ENCODE results near the gene PGAP2. TPM values are rescaled to one million over a fixed set of nuclear protein-coding genes. Genes with fewer than 3 reads are reported as not detected.

The PGAP2 gene
- total RNA-seq, 1 experiment from 2014 or later, result 37.4 TPM

DNA sequence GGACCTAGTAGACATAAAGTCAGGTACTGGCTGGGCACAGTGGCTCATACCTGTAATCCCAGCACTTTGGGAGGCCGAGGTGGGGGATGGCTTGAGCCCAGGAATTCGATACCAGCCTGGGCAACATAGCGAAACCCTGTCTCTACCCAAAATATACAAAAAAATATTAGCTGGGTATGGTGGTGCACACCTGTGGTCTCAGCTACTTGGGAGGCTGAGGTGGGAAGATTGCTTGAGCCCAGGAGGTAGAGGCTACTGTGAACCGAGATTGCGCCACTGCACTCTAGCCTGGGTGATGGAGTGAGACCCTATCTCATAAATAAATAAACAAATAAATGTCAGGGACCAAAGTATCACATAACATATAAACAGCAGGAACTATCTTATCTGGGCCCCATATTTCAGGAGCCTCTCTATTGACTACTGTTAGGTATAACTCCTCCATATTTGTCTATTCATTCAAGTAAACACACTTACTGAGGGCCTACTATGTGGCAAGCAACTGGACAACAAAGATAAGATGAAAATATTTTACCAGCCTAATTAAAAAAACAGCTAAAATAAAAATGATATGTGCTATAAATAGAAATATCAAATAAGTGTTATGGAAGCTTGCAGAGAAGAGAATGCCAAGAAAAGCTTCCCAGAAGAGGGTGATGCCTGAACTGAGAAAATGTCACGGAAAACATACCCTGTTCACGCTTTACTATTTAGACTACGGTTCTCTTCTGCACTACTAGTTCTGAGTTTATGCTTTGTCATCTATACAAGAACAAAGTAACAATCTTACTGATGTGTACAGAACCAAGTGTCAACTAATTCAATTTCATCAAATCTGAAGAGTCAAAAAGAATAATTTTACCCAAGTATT, 13.0 kb upstream of the PGAP2 start:
- no peak overlapping the region for H4K91ac ChIP-seq (ENCODE audit: insufficient read length, low read depth, low read length)
- no peak overlapping the region for H3K56ac ChIP-seq (ENCODE audit: insufficient read length, low read depth, low read length)
- peak overlapping the region; percentile 89 to 97 for H3K4me3 Mint-ChIP-seq
- no peaks in the 10 kb centered on the region for H3K27me3 ChIP-seq (ENCODE audit: insufficient read depth, low read length)
- no peak overlapping the region for H3K4ac ChIP-seq (ENCODE audit: low read depth, low read length)
- peaks cover 0 to 2% of the 10 kb centered on the region in 2 experiments; a peak in 1 of 5 replicates for H3K9me3 Mint-ChIP-seq
- H2BK12ac ChIP-seq (ENCODE audit: insufficient read length, low read depth, low read length), result no peak overlapping the region
- H4K8ac ChIP-seq (replicated peaks; ENCODE audit: insufficient read length, low read depth, low read length), result no peak overlapping the region
- H3K14ac ChIP-seq (ENCODE audit: insufficient read depth, low read length), result no peak overlapping the region
- no peaks in the 10 kb centered on the region for H3K4me1 ChIP-seq (ENCODE audit: insufficient read depth, low read length)
- no peak overlapping the region for H2BK120ac ChIP-seq (ENCODE audit: low read depth, low read length, poor library complexity, severe bottlenecking)
- peak overlapping the region; percentile 92 for H3K4me2 ChIP-seq (ENCODE audit: insufficient read depth, insufficient read length, low read length)
- H3K4me1 Mint-ChIP-seq, result peaks cover 14 to 21% of the 10 kb centered on the region in 2 experiments
- no peak overlapping the region for H2AK5ac ChIP-seq (ENCODE audit: insufficient read length, low read length)
- no peak overlapping the region for H3K18ac ChIP-seq (ENCODE audit: insufficient read length, low read depth, low read length)
- WGBS (ENCODE audit: extremely low coverage, insufficient read length, low lambda C conversion rate), result no CpG with 5 or more reads among the region's 8 CpGs
- H3K23me2 ChIP-seq (ENCODE audit: insufficient read length, low read depth, low read length, poor library complexity, severe bottlenecking), result peaks cover 5% of the 10 kb centered on the region
- H4K5ac ChIP-seq (ENCODE audit: insufficient read length, low read depth, low read length), result no peak overlapping the region
- no peak for DNase-seq
- no peak overlapping the region for H2BK20ac ChIP-seq (ENCODE audit: low read depth, low read length, poor library complexity, severe bottlenecking)
- peak overlapping the region; percentile 43 for H3K9ac ChIP-seq (ENCODE audit: extremely low read depth, insufficient read length, low read length)
- TF ChIP-seq, protein P1, sequence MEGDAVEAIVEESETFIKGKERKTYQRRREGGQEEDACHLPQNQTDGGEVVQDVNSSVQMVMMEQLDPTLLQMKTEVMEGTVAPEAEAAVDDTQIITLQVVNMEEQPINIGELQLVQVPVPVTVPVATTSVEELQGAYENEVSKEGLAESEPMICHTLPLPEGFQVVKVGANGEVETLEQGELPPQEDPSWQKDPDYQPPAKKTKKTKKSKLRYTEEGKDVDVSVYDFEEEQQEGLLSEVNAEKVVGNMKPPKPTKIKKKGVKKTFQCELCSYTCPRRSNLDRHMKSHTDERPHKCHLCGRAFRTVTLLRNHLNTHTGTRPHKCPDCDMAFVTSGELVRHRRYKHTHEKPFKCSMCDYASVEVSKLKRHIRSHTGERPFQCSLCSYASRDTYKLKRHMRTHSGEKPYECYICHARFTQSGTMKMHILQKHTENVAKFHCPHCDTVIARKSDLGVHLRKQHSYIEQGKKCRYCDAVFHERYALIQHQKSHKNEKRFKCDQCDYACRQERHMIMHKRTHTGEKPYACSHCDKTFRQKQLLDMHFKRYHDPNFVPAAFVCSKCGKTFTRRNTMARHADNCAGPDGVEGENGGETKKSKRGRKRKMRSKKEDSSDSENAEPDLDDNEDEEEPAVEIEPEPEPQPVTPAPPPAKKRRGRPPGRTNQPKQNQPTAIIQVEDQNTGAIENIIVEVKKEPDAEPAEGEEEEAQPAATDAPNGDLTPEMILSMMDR (conservative IDR thresholded peaks at IDR 0.05), result no peak
- H3K27me3 Mint-ChIP-seq (ENCODE audit: low read depth), result no peaks in the 10 kb centered on the region
- H3K9me3 ChIP-seq (ENCODE audit: control insufficient read depth, low read depth, low read length), result no peaks in the 10 kb centered on the region
- H4K20me1 ChIP-seq (ENCODE audit: control insufficient read depth, insufficient read depth, insufficient read length), result no peaks in the 10 kb centered on the region
- peaks cover 30 to 39% (median 32%) of the 10 kb centered on the region in 3 experiments for H3K36me3 Mint-ChIP-seq (ENCODE audit: insufficient read depth in 1 of 3, low read depth in 3 of 3)
- H2BK15ac ChIP-seq (ENCODE audit: low read depth, low read length), result no peak overlapping the region
- H3K79me2 ChIP-seq (ENCODE audit: insufficient read depth, low read length), result peaks cover 37% of the 10 kb centered on the region
- no peaks in the 10 kb centered on the region for H3K79me1 ChIP-seq (ENCODE audit: insufficient read depth, low read depth, low read length, poor library complexity, severe bottlenecking)
- no peak overlapping the region for H3T11ph ChIP-seq (ENCODE audit: low read length)
- no peak overlapping the region for H2AFZ ChIP-seq (ENCODE audit: low read length)
- H3K27ac Mint-ChIP-seq, result no peak overlapping the region; a peak in 1 of 7 replicates
- no peak overlapping the region for H2BK5ac ChIP-seq (ENCODE audit: insufficient read length, low read length)
- no peak overlapping the region for H3K23ac ChIP-seq (ENCODE audit: insufficient read length, low read depth, low read length)
- no peak overlapping the region for H3K27ac ChIP-seq (ENCODE audit: insufficient read length, low read depth, low read length)
